ENCODE results near the gene SLC16A3. TPM values are rescaled to one million over a fixed set of nuclear protein-coding genes. Genes with fewer than 3 reads are reported as not detected.
A peak's percentile ranks its signal among the peaks of the same experiment; 100 is the strongest.

Gene SLC16A3
- total and polyA plus RNA-seq, 9 of the 15 experiments (the other 6 are each of a cell fraction or from before 2014, with no cell fraction given) = 0.11 to 5.4 (median 1.2) TPM; not detected in 2

- H3K27me3 ChIP-seq (ENCODE audit: control insufficient read depth in 2 of 2, insufficient read depth in 2 of 2, low read length in 2 of 2) = no peaks in the 10 kb centered on the region
- ATAC-seq (no peak), DNase-seq (ENCODE audit: extremely low read depth in 1 of 4, low spot score in 3 of 4) (no peak), FAIRE-seq (no peak)
- no peak overlapping the region for H3K4me2 ChIP-seq (ENCODE audit: insufficient read depth, low read length)
- H3K9ac ChIP-seq (ENCODE audit: insufficient read depth in 1 of 2, low read depth in 2 of 2, low read length in 2 of 2) = no peak overlapping the region
- H4K20me1 ChIP-seq (replicated peaks; ENCODE audit: control insufficient read depth, insufficient read depth, low read length) = no peaks in the 10 kb centered on the region
- no peak overlapping the region for H2AFZ ChIP-seq (ENCODE audit: low read depth, low read length)
- H3K9me3 ChIP-seq (replicated peaks; ENCODE audit: control insufficient read depth, insufficient read depth, low read depth, low read length) = no peaks in the 10 kb centered on the region
- 92% methylated on average over 29 of the region's 31 CpGs for WGBS (ENCODE audit: insufficient coverage, low coverage, missing lambda C conversion rate)
- intact Hi-C loops (cut with micrococcal nuclease) (no loop called here), in situ Hi-C loops (cut with MboI) (no loop called here)
- no peak overlapping the region for H3K27ac ChIP-seq (ENCODE audit: extremely low read depth, low read depth, low read length)
- H3K4me3 ChIP-seq = no peak overlapping the region
- BruUV-seq (replicated peaks) = no TSS peak
- ChIA-PET POLR2A (interaction anchor here (0.5 to 1.5 kb wide), 3 partner anchors 20 to 331 kb away, joined by 3 to 4 read pairs (median 4); no protein-coding TSS in a partner anchor), CTCF (ENCODE audit: low intra/inter-chr PET ratio) (no interaction called here)
- peaks cover 46% of the 10 kb centered on the region for H3K36me3 ChIP-seq (ENCODE audit: control insufficient read depth, insufficient read depth, low read length)
- no peaks in the 10 kb centered on the region; a peak in 1 of 5 replicates for H3K4me1 ChIP-seq (replicated peaks in 1 of 2; ENCODE audit: control insufficient read depth in 2 of 2, insufficient read depth in 2 of 2, low read length in 2 of 2)
- no peaks in the 10 kb centered on the region for H3K79me2 ChIP-seq (ENCODE audit: control insufficient read depth, insufficient read depth, low read length)
- H3K9me1 ChIP-seq (ENCODE audit: control insufficient read depth, insufficient read depth, low read length) = no peaks in the 10 kb centered on the region
- TF ChIP-seq FOXP1 (CRISPR knock-in tag; IDR thresholded peaks at IDR 0.05) (no peak), ZNF77 (CRISPR knock-in tag; IDR thresholded peaks at IDR 0.05) (no peak), TBL1XR1 (IDR thresholded peaks at IDR 0.05; ENCODE audit: low read length in 2 of 2) (no peak), SLC30A9 (CRISPR knock-in tag; IDR thresholded peaks at IDR 0.05) (no peak), ERF (CRISPR knock-in tag; IDR thresholded peaks at IDR 0.05) (no peak), SUPT5H (IDR thresholded peaks at IDR 0.05) (no peak), CHCHD3 (CRISPR knock-in tag; IDR thresholded peaks at IDR 0.05) (no peak), BRCA1 (IDR thresholded peaks at IDR 0.05) (no peak), BRCA1 (CRISPR knock-in tag; IDR thresholded peaks at IDR 0.05) (no peak), XRCC5 (IDR thresholded peaks at IDR 0.05; ENCODE audit: low read depth, low read length) (no peak), MAFG (tag; conservative IDR thresholded peaks at IDR 0.05) (0 out of 2 replicates have a peak, but pooled peaks have one; percentile 10), RFX7 (CRISPR knock-in tag; IDR thresholded peaks at IDR 0.05) (no peak), RBM17 (IDR thresholded peaks at IDR 0.05; ENCODE audit: borderline replicate concordance, low read depth, low read length) (no peak), ZNF316 (IDR thresholded peaks at IDR 0.05) (peak; percentile 62), MTF1 (CRISPR knock-in tag; IDR thresholded peaks at IDR 0.05; ENCODE audit: borderline replicate concordance) (no peak), NR2F6 (CRISPR knock-in tag; IDR thresholded peaks at IDR 0.05) (no peak), ZNF3 (CRISPR knock-in tag; IDR thresholded peaks at IDR 0.05) (no peak), C11orf30 (IDR thresholded peaks at IDR 0.05; ENCODE audit: low read depth) (peak; percentile 45; the same call in 1 of the 2 replicates), AFF1 (IDR thresholded peaks at IDR 0.05; ENCODE audit: low read depth in 1 of 2, partially characterized antibody in 2 of 2) (no peak)
- TF ChIP-seq, protein P1, sequence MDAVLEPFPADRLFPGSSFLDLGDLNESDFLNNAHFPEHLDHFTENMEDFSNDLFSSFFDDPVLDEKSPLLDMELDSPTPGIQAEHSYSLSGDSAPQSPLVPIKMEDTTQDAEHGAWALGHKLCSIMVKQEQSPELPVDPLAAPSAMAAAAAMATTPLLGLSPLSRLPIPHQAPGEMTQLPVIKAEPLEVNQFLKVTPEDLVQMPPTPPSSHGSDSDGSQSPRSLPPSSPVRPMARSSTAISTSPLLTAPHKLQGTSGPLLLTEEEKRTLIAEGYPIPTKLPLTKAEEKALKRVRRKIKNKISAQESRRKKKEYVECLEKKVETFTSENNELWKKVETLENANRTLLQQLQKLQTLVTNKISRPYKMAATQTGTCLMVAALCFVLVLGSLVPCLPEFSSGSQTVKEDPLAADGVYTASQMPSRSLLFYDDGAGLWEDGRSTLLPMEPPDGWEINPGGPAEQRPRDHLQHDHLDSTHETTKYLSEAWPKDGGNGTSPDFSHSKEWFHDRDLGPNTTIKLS (IDR thresholded peaks at IDR 0.05; ENCODE audit: borderline replicate concordance, low read depth) = no peak
These were observed 47.9 kb upstream of the SLC16A3 start for GRCh38 chr17:82180776-82181528.
